NB4 (cell line): ENCODE results near the gene COL23A1.

Experiments
- DNase-seq: peaks from one replicate; pipeline ENCODE4 v3.0.0; 2010; ENCODE audit warnings: low read depth
- H3K4me3 ChIP-seq: one replicate; pipeline ENCODE4 v1.5.1; 2011; ENCODE audit warnings: mild to moderate bottlenecking, low read depth, low read length, moderate library complexity
- CTCF ChIP-seq: IDR thresholded peaks from one replicate; pipeline ENCODE4 v1.5.1; 2012; ENCODE audit warnings: low read depth, low read length
- MAX ChIP-seq: IDR thresholded peaks from 2 replicates; pipeline ENCODE4 v1.6.1; 2011; ENCODE audit warnings: low read depth, low read length
- MYC ChIP-seq: IDR thresholded peaks from 2 replicates; pipeline ENCODE4 v1.6.1; 2011; ENCODE audit warnings: low read depth, low read length
- POLR2A ChIP-seq: IDR thresholded peaks from 2 replicates; pipeline ENCODE4 v1.6.1; 2011; ENCODE audit warnings: mild to moderate bottlenecking; ENCODE audit not compliant: insufficient read length; ENCODE audit errors: extremely low read depth

Gene COL23A1

GRCh38 chr5:178403351-178403750 lies 186.8 kb downstream of the COL23A1 start:
- H3K4me3 ChIP-seq: no peak overlapping the region
- DNase-seq: no peak
- TF ChIP-seq MAX (no peak), CTCF (no peak), MYC (no peak)

GRCh38 chr5:178399701-178400095 lies 190.5 kb downstream of the COL23A1 start:
- DNase-seq: no peak
- TF ChIP-seq POLR2A (no peak), MAX (no peak), CTCF (no peak), MYC (no peak)
- no peak overlapping the region for H3K4me3 ChIP-seq

- H3K4me3 ChIP-seq: no peak overlapping the region
- TF ChIP-seq CTCF (no peak), MYC (no peak), POLR2A (no peak), MAX (no peak)
- no peak for DNase-seq
Observed at GRCh38 chr5:178398901-178399700, 191.1 kb downstream of the COL23A1 start.

GRCh38 chr5:178396796-178397720 lies 193.1 kb downstream of the COL23A1 start:
- TF ChIP-seq CTCF (no peak), MAX (no peak), MYC (no peak), POLR2A (no peak)
- H3K4me3 ChIP-seq: no peak overlapping the region
- DNase-seq: no peak

- no peak for TF ChIP-seq MAX
- DNase-seq: no peak
Observed at GRCh38 chr5:178394074-178394473, 196.1 kb downstream of the COL23A1 start.

GRCh38 chr5:178392931-178393394 lies 197.2 kb downstream of the COL23A1 start:
- no peak overlapping the region for H3K4me3 ChIP-seq
- DNase-seq: peak; percentile 75
- TF ChIP-seq MAX (peak; percentile 68), MYC (peak; percentile 75), POLR2A (no peak), CTCF (no peak)

More at GRCh38 chr5:178394074-178394473, 196.1 kb downstream of the COL23A1 start:
- H3K4me3 ChIP-seq: no peak overlapping the region
